HepG2 (cell line): Measurements from ENCODE around the gene HPCAL1. TPM values are rescaled to one million over a fixed set of nuclear protein-coding genes. Genes with fewer than 3 reads are reported as not detected.

Experiments used
- CBX5 ChIP-seq: sonication (generic); formaldehyde crosslinking; IDR thresholded peaks from 2 replicates; pipeline ENCODE4 v1.4.0; 2020; ENCODE audit warnings: missing genetic modification reagents, borderline replicate concordance
- HMG20B ChIP-seq: conservative IDR thresholded peaks from 2 replicates; pipeline ENCODE4 v1.6.1; 2016; ENCODE audit warnings: missing genetic modification reagents, missing compliant biosample characterization
- KLF13 ChIP-seq: sonication (generic); formaldehyde crosslinking; IDR thresholded peaks from 2 replicates; pipeline ENCODE4 v1.4.0; 2020; ENCODE audit warnings: mild to moderate bottlenecking, missing genetic modification reagents
- KMT2B ChIP-seq: IDR thresholded peaks from 2 replicates; pipeline ENCODE4 v1.6.1; 2016; ENCODE audit warnings: missing genetic modification reagents, missing compliant biosample characterization
- MTF1 ChIP-seq: sonication (generic); formaldehyde crosslinking; IDR thresholded peaks from 2 replicates; pipeline ENCODE4 v1.5.0; 2020; ENCODE audit warnings: missing genetic modification reagents
- NFKBIZ ChIP-seq: IDR thresholded peaks from 2 replicates; pipeline ENCODE4 v1.6.1; 2018; ENCODE audit warnings: missing genetic modification reagents, missing compliant biosample characterization
- NRL ChIP-seq: sonication (generic); formaldehyde crosslinking; IDR thresholded peaks from 2 replicates; pipeline ENCODE4 v1.5.0; 2020; ENCODE audit warnings: missing genetic modification reagents, mild to moderate bottlenecking, moderate library complexity, borderline replicate concordance
- PAF1 ChIP-seq: IDR thresholded peaks from 2 replicates; pipeline ENCODE4 v1.6.1; 2016; ENCODE audit warnings: missing genetic modification reagents, missing compliant biosample characterization
- RXRA ChIP-seq: sonication (generic); formaldehyde crosslinking; IDR thresholded peaks from 2 replicates; pipeline ENCODE4 v1.5.1; 2020; ENCODE audit warnings: missing genetic modification reagents
- SOX5 ChIP-seq: IDR thresholded peaks from 2 replicates; pipeline ENCODE4 v1.6.1; 2016; ENCODE audit warnings: borderline replicate concordance
- SRF ChIP-seq: IDR thresholded peaks from 2 replicates; pipeline ENCODE4 v1.6.1; 2011; ENCODE audit warnings: mild to moderate bottlenecking, low read depth, low read length, moderate library complexity
- TFE3 ChIP-seq: IDR thresholded peaks from 2 replicates; pipeline ENCODE4 v1.6.1; 2016
- U2AF1 ChIP-seq: fragments of 200-400 bp; formaldehyde crosslinking; optimal IDR thresholded peaks from 2 replicates; pipeline ENCODE3; 2017; ENCODE audit warnings: mild to moderate bottlenecking, low read depth, low read length
- UBTF ChIP-seq: sonication (generic); formaldehyde crosslinking; IDR thresholded peaks from 2 replicates; pipeline ENCODE4 v1.4.0; 2020; ENCODE audit warnings: mild to moderate bottlenecking, missing genetic modification reagents
- ZNF33A ChIP-seq: sonication (generic); formaldehyde crosslinking; IDR thresholded peaks from 2 replicates; pipeline ENCODE4 v1.5.1; 2020; ENCODE audit warnings: missing genetic modification reagents, mild to moderate bottlenecking, moderate library complexity, borderline replicate concordance
- ZNF451 ChIP-seq: sonication (generic); formaldehyde crosslinking; IDR thresholded peaks from 2 replicates; pipeline ENCODE4 v1.5.0; 2020; ENCODE audit warnings: mild to moderate bottlenecking, missing genetic modification reagents
- ZNF563 ChIP-seq: sonication (generic); formaldehyde crosslinking; IDR thresholded peaks from 2 replicates; pipeline ENCODE4 v1.8.0; 2022; ENCODE audit warnings: mild to moderate bottlenecking, moderate library complexity, missing genetic modification reagents
- ZNF598 ChIP-seq: sonication (generic); formaldehyde crosslinking; IDR thresholded peaks from 2 replicates; pipeline ENCODE4 v1.5.1; 2020; ENCODE audit warnings: mild to moderate bottlenecking, missing genetic modification reagents, borderline replicate concordance
- polyA plus RNA-seq, 8 experiments: library from polyadenylated mRNA; depleted of rRNA in 3 of 8; stranded (reverse) in 7 of 8; unstranded in 1 of 8; fragments of >200 nt; fragmentation: Illumina TruSeq in 4 of 8; extraction: Trizol in 4 of 8; gene quantifications; 2 replicates each; pipeline versions ENCODE4 v1.2.1 to v1.2.3, GENCODE V29; 2011 to 2016; ENCODE audit warnings: low read depth in 4 of 8, missing spikeins in 1 of 8, mixed read lengths in 1 of 8; ENCODE audit not compliant: insufficient read depth in 1 of 8
- total RNA-seq, 5 experiments: library from RNA; depleted of rRNA; stranded (reverse); fragments of >200 nt; fragmentation: Illumina TruSeq; extraction: Trizol; gene quantifications; 2 replicates each; pipeline ENCODE4 v1.2.3, GENCODE V29; 2016; ENCODE audit warnings: low read depth in 1 of 5
- TF ChIP-seq, protein P1 (sequence below): fragments of 450-650 bp; IDR thresholded peaks from 2 replicates; pipeline ENCODE4 v1.6.1; 2017; ENCODE audit warnings: mild to moderate bottlenecking
- TF ChIP-seq, protein P2 (sequence below): IDR thresholded peaks from 2 replicates; pipeline ENCODE4 v1.6.1; 2016; ENCODE audit warnings: mild to moderate bottlenecking

The HPCAL1 gene
- total and polyA plus RNA-seq, 2 of the 13 experiments (the other 11 are each of a cell fraction or from before 2014, with no cell fraction given): 29.5 to 29.9 TPM

- TF ChIP-seq UBTF (CRISPR knock-in tag): peak; percentile 63; the same call in 1 of the 2 replicates
- peak; percentile 47; the same call in 1 of the 2 replicates for TF ChIP-seq ZNF598
- peak; percentile 56; the same call in 1 of the 2 replicates for TF ChIP-seq ZNF563
- TF ChIP-seq ZNF33A (CRISPR knock-in tag): no peak
- TF ChIP-seq U2AF1: no peak
- no peak for TF ChIP-seq SOX5
- peak; percentile 77; the same call in 1 of the 2 replicates for TF ChIP-seq TFE3 (CRISPR knock-in tag)
- no peak for TF ChIP-seq KLF13
- no peak for TF ChIP-seq MTF1 (CRISPR knock-in tag)
- TF ChIP-seq HMG20B (CRISPR knock-in tag): no peak
- 0 out of 2 replicates have a peak, but pooled peaks have one; percentile 34 for TF ChIP-seq NFKBIZ (CRISPR knock-in tag)
- no peak for TF ChIP-seq CBX5 (CRISPR knock-in tag)
- no peak for TF ChIP-seq PAF1
- peak; percentile 69 for TF ChIP-seq RXRA (CRISPR knock-in tag)
- no peak; the same call in 1 of the 2 replicates for TF ChIP-seq NRL (CRISPR knock-in tag)
- TF ChIP-seq, protein P1, sequence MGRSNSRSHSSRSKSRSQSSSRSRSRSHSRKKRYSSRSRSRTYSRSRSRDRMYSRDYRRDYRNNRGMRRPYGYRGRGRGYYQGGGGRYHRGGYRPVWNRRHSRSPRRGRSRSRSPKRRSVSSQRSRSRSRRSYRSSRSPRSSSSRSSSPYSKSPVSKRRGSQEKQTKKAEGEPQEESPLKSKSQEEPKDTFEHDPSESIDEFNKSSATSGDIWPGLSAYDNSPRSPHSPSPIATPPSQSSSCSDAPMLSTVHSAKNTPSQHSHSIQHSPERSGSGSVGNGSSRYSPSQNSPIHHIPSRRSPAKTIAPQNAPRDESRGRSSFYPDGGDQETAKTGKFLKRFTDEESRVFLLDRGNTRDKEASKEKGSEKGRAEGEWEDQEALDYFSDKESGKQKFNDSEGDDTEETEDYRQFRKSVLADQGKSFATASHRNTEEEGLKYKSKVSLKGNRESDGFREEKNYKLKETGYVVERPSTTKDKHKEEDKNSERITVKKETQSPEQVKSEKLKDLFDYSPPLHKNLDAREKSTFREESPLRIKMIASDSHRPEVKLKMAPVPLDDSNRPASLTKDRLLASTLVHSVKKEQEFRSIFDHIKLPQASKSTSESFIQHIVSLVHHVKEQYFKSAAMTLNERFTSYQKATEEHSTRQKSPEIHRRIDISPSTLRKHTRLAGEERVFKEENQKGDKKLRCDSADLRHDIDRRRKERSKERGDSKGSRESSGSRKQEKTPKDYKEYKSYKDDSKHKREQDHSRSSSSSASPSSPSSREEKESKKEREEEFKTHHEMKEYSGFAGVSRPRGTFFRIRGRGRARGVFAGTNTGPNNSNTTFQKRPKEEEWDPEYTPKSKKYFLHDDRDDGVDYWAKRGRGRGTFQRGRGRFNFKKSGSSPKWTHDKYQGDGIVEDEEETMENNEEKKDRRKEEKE: no peak
- peak; percentile 91 for TF ChIP-seq SRF
- TF ChIP-seq, protein P2, sequence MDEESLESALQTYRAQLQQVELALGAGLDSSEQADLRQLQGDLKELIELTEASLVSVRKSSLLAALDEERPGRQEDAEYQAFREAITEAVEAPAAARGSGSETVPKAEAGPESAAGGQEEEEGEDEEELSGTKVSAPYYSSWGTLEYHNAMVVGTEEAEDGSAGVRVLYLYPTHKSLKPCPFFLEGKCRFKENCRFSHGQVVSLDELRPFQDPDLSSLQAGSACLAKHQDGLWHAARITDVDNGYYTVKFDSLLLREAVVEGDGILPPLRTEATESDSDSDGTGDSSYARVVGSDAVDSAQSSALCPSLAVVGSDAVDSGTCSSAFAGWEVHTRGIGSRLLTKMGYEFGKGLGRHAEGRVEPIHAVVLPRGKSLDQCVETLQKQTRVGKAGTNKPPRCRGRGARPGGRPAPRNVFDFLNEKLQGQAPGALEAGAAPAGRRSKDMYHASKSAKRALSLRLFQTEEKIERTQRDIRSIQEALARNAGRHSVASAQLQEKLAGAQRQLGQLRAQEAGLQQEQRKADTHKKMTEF (CRISPR knock-in tag): peak; percentile 80
- TF ChIP-seq KMT2B (CRISPR knock-in tag): no peak; the same call in 1 of the 2 replicates
- no peak; the same call in 1 of the 2 replicates for TF ChIP-seq ZNF451
These were observed 24.5 kb upstream of the HPCAL1 start (continued) for GRCh38 chr2:10278029-10278762.
